A549 (cell line): Measurements from ENCODE around the gene NTRK1. TPM values are rescaled to one million over a fixed set of nuclear protein-coding genes. Genes with fewer than 3 reads are reported as not detected.

Source experiments
- ATAC-seq, 2 experiments: fragments of 200-7000 bp in 1 of 2; fragments of >200 bp in 1 of 2; cut with Nextera tagmentation in 1 of 2; cut with Tn5 transposase in 1 of 2; 3 replicates each; pipeline versions ENCODE4 v1.8.0 to v1.9.1; 2018 to 2020; ENCODE audit warnings: mild to moderate bottlenecking in 1 of 2, moderate library complexity in 1 of 2
- CTCF ChIA-PET: fragments of 300-600 bp; sonication (Branson Sonifier 250); formaldehyde crosslinking; extraction: SDS; loops from one replicate; lab custom pipeline; 2021; ENCODE audit warnings: antibody characterized with exemption, inconsistent platforms; lab: Yijun Ruan, JAX
- POLR2A ChIA-PET: fragments of 350-600 bp; formaldehyde crosslinking; extraction: SDS; loops from one replicate; lab custom pipeline; 2021; ENCODE audit warnings: antibody characterized with exemption, inconsistent platforms; lab: Yijun Ruan, JAX
- DNase-seq, 2 experiments: peaks; one replicate each; pipeline versions ENCODE4 v3.0.0 to v3.0.0-alpha.2; 2011 to 2016; ENCODE audit warnings: low read depth in 1 of 2, low spot score in 1 of 2
- FAIRE-seq: peaks from 2 replicates; lab custom pipeline; 2011; peaks lifted over from hg19 to GRCh38; lab: Jason Lieb, UNC
- H3K27ac ChIP-seq, 2 experiments: fragments of >200 bp; sonication (Bioruptor Twin); formaldehyde crosslinking; 3 replicates each; pipeline ENCODE4 v1.5.1; 2016 to 2017
- H3K4me1 ChIP-seq: fragments of >200 bp; sonication (Bioruptor Twin); formaldehyde crosslinking; 3 replicates; pipeline ENCODE4 v1.6.1; 2016
- H3K4me2 ChIP-seq: fragments of >200 bp; sonication (Bioruptor Twin); formaldehyde crosslinking; 3 replicates; pipeline ENCODE4 v1.6.1; 2016
- H3K4me3 ChIP-seq: fragments of >200 bp; sonication (Bioruptor Twin); formaldehyde crosslinking; 3 replicates; pipeline ENCODE4 v1.5.1; 2016
- H3K9me3 ChIP-seq: fragments of >200 bp; sonication (Bioruptor Twin); formaldehyde crosslinking; 3 replicates; pipeline ENCODE4 v1.6.1; 2016
- ATOH8 ChIP-seq: fragments of 250-450 bp; sonication (Bioruptor Pico); IDR thresholded peaks from 2 replicates; pipeline ENCODE4 v1.5.0; 2020; ENCODE audit warnings: low read depth, mild to moderate bottlenecking, moderate library complexity
- BCL3 ChIP-seq: fragments of >200 bp; sonication (Bioruptor Twin); formaldehyde crosslinking; IDR thresholded peaks from 3 replicates; pipeline ENCODE4 v1.6.1; 2016
- CBX8 ChIP-seq: fragments of 200-600 bp; sonication (generic); IDR thresholded peaks from 2 replicates; pipeline ENCODE4 v1.6.1; 2016
- CEBPB ChIP-seq, 2 experiments: fragments of >200 bp in 1 of 2; sonication (Bioruptor Twin) in 1 of 2; formaldehyde crosslinking in 1 of 2; IDR thresholded peaks; 2 replicates each; pipeline ENCODE4 v1.6.1; 2012 to 2016
- CHD2 ChIP-seq: fragments of 150-350 bp; IDR thresholded peaks from 2 replicates; pipeline ENCODE4 v1.6.1; 2014; ENCODE audit warnings: low read length; ENCODE audit not compliant: partially characterized antibody
- CTCF ChIP-seq: fragments of >200 bp; sonication (Bioruptor Twin); formaldehyde crosslinking; IDR thresholded peaks from 3 replicates; pipeline ENCODE4 v1.5.1; 2016
- ELK1 ChIP-seq: fragments of 150-350 bp; IDR thresholded peaks from 2 replicates; pipeline ENCODE4 v1.6.1; 2014; ENCODE audit warnings: low read depth, mild to moderate bottlenecking, low read length
- EP300 ChIP-seq, 2 experiments: fragments of >200 bp; sonication (Bioruptor Twin); formaldehyde crosslinking; IDR thresholded peaks; 2 replicates in 1 of 2; 3 replicates in 1 of 2; pipeline ENCODE4 v1.6.1; 2016 to 2017
- FOSB ChIP-seq: fragments of 250-450 bp; sonication (Bioruptor Pico); IDR thresholded peaks from 2 replicates; pipeline ENCODE4 v1.5.0; 2020; ENCODE audit warnings: mild to moderate bottlenecking, moderate library complexity
- FOXS1 ChIP-seq: fragments of 250-450 bp; sonication (Bioruptor Pico); IDR thresholded peaks from 2 replicates; pipeline ENCODE4 v1.5.0; 2020; ENCODE audit warnings: mild to moderate bottlenecking, moderate library complexity
- HOXB5 ChIP-seq: fragments of 250-450 bp; sonication (Bioruptor Pico); IDR thresholded peaks from 2 replicates; pipeline ENCODE4 v1.5.0; 2020; ENCODE audit warnings: mild to moderate bottlenecking, moderate library complexity
- JUN ChIP-seq, 2 experiments: fragments of >200 bp; sonication (Bioruptor Twin); formaldehyde crosslinking; IDR thresholded peaks; 2 replicates in 1 of 2; 3 replicates in 1 of 2; pipeline ENCODE4 v1.6.1; 2016 to 2017
- KDM1A ChIP-seq: fragments of 200-600 bp; sonication (generic); IDR thresholded peaks from 2 replicates; pipeline ENCODE4 v1.6.1; 2016; ENCODE audit warnings: low read depth, mild to moderate bottlenecking
- KDM5A ChIP-seq: fragments of 200-600 bp; sonication (generic); IDR thresholded peaks from 2 replicates; pipeline ENCODE4 v1.6.1; 2016; ENCODE audit warnings: antibody characterized with exemption, mild to moderate bottlenecking
- MAX ChIP-seq: IDR thresholded peaks from 2 replicates; pipeline ENCODE4 v1.6.1; 2012
- MAZ ChIP-seq: fragments of 150-350 bp; IDR thresholded peaks from 2 replicates; pipeline ENCODE4 v1.6.1; 2014; ENCODE audit warnings: antibody characterized with exemption, low read depth, low read length, borderline replicate concordance
- NFE2L2 ChIP-seq: fragments of 150-350 bp; conservative IDR thresholded peaks from 2 replicates; pipeline ENCODE4 v1.6.1; 2014; ENCODE audit warnings: low read length
- RAD21 ChIP-seq, 2 experiments: fragments of >200 bp in 1 of 2; sonication (Bioruptor Twin) in 1 of 2; formaldehyde crosslinking in 1 of 2; IDR thresholded peaks in 1 of 2; conservative IDR thresholded peaks in 1 of 2; 2 replicates in 1 of 2; 3 replicates in 1 of 2; pipeline ENCODE4 v1.6.1; 2012 to 2018; ENCODE audit warnings: inconsistent platforms in 1 of 2
- SMC3 ChIP-seq: fragments of >200 bp; sonication (Bioruptor Twin); formaldehyde crosslinking; IDR thresholded peaks from 3 replicates; pipeline ENCODE4 v1.6.1; 2018; ENCODE audit warnings: inconsistent platforms
- SREBF2 ChIP-seq: fragments of 450-650 bp; IDR thresholded peaks from 2 replicates; pipeline ENCODE4 v1.6.1; 2014; ENCODE audit warnings: mild to moderate bottlenecking, moderate library complexity
- USF2 ChIP-seq: fragments of 450-650 bp; IDR thresholded peaks from 2 replicates; pipeline ENCODE4 v1.6.1; 2014; ENCODE audit warnings: antibody characterized with exemption
- ZFP36 ChIP-seq: fragments of 450-650 bp; IDR thresholded peaks from 2 replicates; pipeline ENCODE4 v1.6.1; 2014; ENCODE audit warnings: borderline replicate concordance; ENCODE audit not compliant: partially characterized antibody
- ZNF302 ChIP-seq: fragments of 250-450 bp; sonication (Bioruptor Pico); IDR thresholded peaks from 2 replicates; pipeline ENCODE4 v1.9.0; 2021; ENCODE audit warnings: inconsistent platforms, mild to moderate bottlenecking, moderate library complexity
- ZSCAN20 ChIP-seq: fragments of 250-450 bp; sonication (Bioruptor Pico); IDR thresholded peaks from 2 replicates; pipeline ENCODE4 v1.8.0; 2022; ENCODE audit warnings: mild to moderate bottlenecking, moderate library complexity
- WGBS: methylation state at CpG from one replicate; pipeline ENCODE4 v1.1.6; 2017; ENCODE audit errors: missing lambda C conversion rate; 5-methylcytosine and 5-hydroxymethylcytosine counted together
- polyA plus RNA-seq, 4 experiments: library from polyadenylated mRNA; depleted of rRNA in 3 of 4; stranded (reverse); fragments of >200 nt; fragmentation: RNase III in 1 of 4; extraction: RNeasy Plus Mini Kit Qiagen cat#74134 plus additional on column Dnase treatment in 1 of 4; gene quantifications; 2 replicates in 3 of 4; 3 replicates in 1 of 4; pipeline ENCODE4 v1.2.3, GENCODE V29; 2011 to 2017

Gene NTRK1
- polyA plus RNA-seq, 2 of the 4 experiments (the other 2 are of a cell fraction) = 0.05 to 0.18 TPM

- FAIRE-seq = no peak
- TF ChIP-seq CTCF (peak; percentile 81), NFE2L2 (no peak), FOXS1 (CRISPR knock-in tag) (no peak), JUN (IDR thresholded peaks at IDR 0.05) (no peak), RAD21 (conservative IDR thresholded peaks at IDR 0.05 in 1 of 2, IDR thresholded peaks at IDR 0.05 in 1 of 2) (peak; percentile 83 to 87), CBX8 (no peak), SMC3 (peak; percentile 68)
- WGBS = 67% methylated on average over 4 of the region's 7 CpGs
- H3K4me3 ChIP-seq = no peak overlapping the region
- ATAC-seq = peak; percentile 60 to 85; a peak in 5 of 6 replicates
- H3K27ac ChIP-seq = no peak overlapping the region
- peak in 1 of 2 experiments; percentile 72 for DNase-seq
- H3K4me1 ChIP-seq = no peaks in the 10 kb centered on the region
- no peaks in the 10 kb centered on the region for H3K9me3 ChIP-seq
- ChIA-PET POLR2A (no interaction called here), CTCF (interaction anchor here (0.7 to 12.5 kb wide), 49 partner anchors 13 to 317 kb away, joined by 3 to 289 read pairs (median 6); partner anchors contain the start of genes CRABP2, INSRR, LRRC71 and NTRK1)
- H3K4me2 ChIP-seq = no peak overlapping the region
Measured at GRCh38 chr1:156838972-156839371, 21.7 kb upstream of the NTRK1 start.

- ChIA-PET CTCF (interaction anchor here (0.8 to 12.5 kb wide), 34 partner anchors 14 to 198 kb away, joined by 3 to 289 read pairs (median 7); partner anchors contain the start of genes INSRR, LRRC71, NTRK1 and PRCC), POLR2A (no interaction called here)
- 24% methylated on average over 9 of the region's 9 CpGs for WGBS
- FAIRE-seq (no peak), ATAC-seq (peak in 1 of 2 experiments; percentile 9; a peak in 2 of 6 replicates), DNase-seq (no peak)
- Histone ChIP-seq H3K4me1 (no peaks in the 10 kb centered on the region), H3K27ac (no peak overlapping the region), H3K4me2 (no peak overlapping the region), H3K9me3 (no peaks in the 10 kb centered on the region), H3K4me3 (no peak overlapping the region)
- TF ChIP-seq CEBPB (IDR thresholded peaks at IDR 0.05) (no peak), RAD21 (conservative IDR thresholded peaks at IDR 0.05 in 1 of 2, IDR thresholded peaks at IDR 0.05 in 1 of 2) (no peak), ELK1 (no peak), MAZ (no peak), ZNF302 (no peak), CHD2 (no peak)
Measured at GRCh38 chr1:156839426-156840109, 21.1 kb upstream of the NTRK1 start.

GRCh38 chr1:156840186-156840897 is 20.3 kb upstream of the NTRK1 start:
- Histone ChIP-seq H3K4me1 (no peaks in the 10 kb centered on the region), H3K27ac (no peak overlapping the region), H3K4me3 (no peak overlapping the region), H3K4me2 (no peak overlapping the region), H3K9me3 (no peaks in the 10 kb centered on the region)
- ChIA-PET POLR2A (no interaction called here), CTCF (interaction anchor here (1.4 to 12.5 kb wide), 6 partner anchors 15 to 114 kb away, joined by 3 to 289 read pairs (median 8); partner anchors contain the start of genes INSRR and NTRK1)
- ATAC-seq = no peak
- FAIRE-seq = no peak
- no peak for DNase-seq
- 38% methylated on average over 8 of the region's 8 CpGs for WGBS
- no peak for TF ChIP-seq KDM5A
- TF ChIP-seq USF2 = no peak
- no peak for TF ChIP-seq ZSCAN20 (CRISPR knock-in tag)
- no peak for TF ChIP-seq KDM1A
- no peak for TF ChIP-seq FOSB (CRISPR knock-in tag)
- no peak for TF ChIP-seq CBX8
- TF ChIP-seq SMC3 = no peak
- no peak for TF ChIP-seq JUN (IDR thresholded peaks at IDR 0.05)
- no peak for TF ChIP-seq ATOH8 (CRISPR knock-in tag)
- no peak for TF ChIP-seq BCL3
- no peak for TF ChIP-seq ZFP36
- no peak for TF ChIP-seq MAX
- TF ChIP-seq NFE2L2 = no peak
- TF ChIP-seq SREBF2 = no peak
- TF ChIP-seq EP300 (IDR thresholded peaks at IDR 0.05) = no peak
- TF ChIP-seq HOXB5 = no peak
